ENCODE measurements around the gene ATF7.
"Not testable (repeated sequence)": the region's sequence is repeated elsewhere in the genome, so short reads cannot be mapped to it uniquely, and the experiment has no call there.

ATF7 gene

GRCh38 chr12:53625373-53625945 lies 723 bp downstream of the ATF7 start:
- no peak for DNase-seq

GRCh38 chr12:53624956-53625355 lies 1.2 kb downstream of the ATF7 start:
- DNase-seq = no peak

- no peak for DNase-seq
Observed at GRCh38 chr12:53624458-53624857, 1.7 kb downstream of the ATF7 start.

GRCh38 chr12:53623548-53624385 lies 2.4 kb downstream of the ATF7 start:
- DNase-seq = no peak

GRCh38 chr12:53622724-53623123 lies 3.5 kb downstream of the ATF7 start:
- DNase-seq = no peak

- no peak for DNase-seq
Observed at GRCh38 chr12:53618275-53618674, 7.9 kb downstream of the ATF7 start.

GRCh38 chr12:53617700-53618099 lies 8.5 kb downstream of the ATF7 start:
- no peak for DNase-seq

- DNase-seq = no peak
Observed at GRCh38 chr12:53616950-53617349, 9.2 kb downstream of the ATF7 start.

- DNase-seq = no peak
Observed at GRCh38 chr12:53613821-53614220, 12.4 kb downstream of the ATF7 start.

GRCh38 chr12:53612978-53613377 lies 13.2 kb downstream of the ATF7 start:
- DNase-seq = no peak

- DNase-seq = no peak
Observed at GRCh38 chr12:53611304-53611703, 14.9 kb downstream of the ATF7 start.

- not testable (repeated sequence) for DNase-seq
Observed at GRCh38 chr12:53606688-53607087, 19.5 kb downstream of the ATF7 start.

- no peak for DNase-seq
Observed at GRCh38 chr12:53604581-53604980, 21.6 kb downstream of the ATF7 start.

- DNase-seq = no peak
Observed at GRCh38 chr12:53603804-53604203, 22.4 kb downstream of the ATF7 start.

- DNase-seq = no peak
Observed at GRCh38 chr12:53603196-53603595, 23.0 kb downstream of the ATF7 start.

GRCh38 chr12:53602176-53602864 lies 23.9 kb downstream of the ATF7 start:
- no peak for DNase-seq

- no peak for DNase-seq
Observed at GRCh38 chr12:53601296-53601847, 24.8 kb downstream of the ATF7 start.

- DNase-seq = no peak
Observed at GRCh38 chr12:53600490-53601295, 25.5 kb downstream of the ATF7 start.

- DNase-seq = no peak
Observed at GRCh38 chr12:53599579-53599978, 26.6 kb downstream of the ATF7 start.

- not testable (repeated sequence) for DNase-seq
Observed at GRCh38 chr12:53598971-53599370, 27.2 kb downstream of the ATF7 start.

- no peak for DNase-seq
Observed at GRCh38 chr12:53596920-53597363, 29.2 kb downstream of the ATF7 start.

- DNase-seq = no peak
Observed at GRCh38 chr12:53594897-53595615, 31.1 kb downstream of the ATF7 start.
